ENCODE measurements around the gene SLC38A11.
A peak's percentile ranks its signal among the peaks of the same experiment; 100 is the strongest.

- TF ChIP-seq CTCF (IDR thresholded peaks at IDR 0.05) (peak; percentile 9; the same call in 1 of the 2 replicates), REST (IDR thresholded peaks at IDR 0.05; ENCODE audit: insufficient read depth in 1 of 2, low read depth in 2 of 2, low read length in 1 of 2) (no peak), POLR2AphosphoS5 (IDR thresholded peaks at IDR 0.05; ENCODE audit: low read depth, low read length) (no peak), SIN3A (IDR thresholded peaks at IDR 0.05; ENCODE audit: borderline replicate concordance, insufficient read depth, low read depth, low read length) (no peak), TCF7L2 (IDR thresholded peaks at IDR 0.05; ENCODE audit: low read depth, low read length) (no peak)
Observed at GRCh38 chr2:164993287-164994016, 38.1 kb upstream of the SLC38A11 start.
